HEK293 (cell line): ENCODE data around the gene CNDP2.

ENCODE experiments used
- TCF7L2 ChIP-seq: IDR thresholded peaks from 2 replicates; pipeline ENCODE4 v1.6.1; 2011; ENCODE audit warnings: low read depth, mild to moderate bottlenecking, inconsistent platforms, low read length, moderate library complexity, borderline replicate concordance
- TF ChIP-seq, protein P1 (sequence below): fragments of 450-650 bp; formaldehyde crosslinking; IDR thresholded peaks from 2 replicates; pipeline ENCODE4 v1.5.1; 2016; ENCODE audit warnings: missing biosample characterization, missing genetic modification characterization

DNA sequence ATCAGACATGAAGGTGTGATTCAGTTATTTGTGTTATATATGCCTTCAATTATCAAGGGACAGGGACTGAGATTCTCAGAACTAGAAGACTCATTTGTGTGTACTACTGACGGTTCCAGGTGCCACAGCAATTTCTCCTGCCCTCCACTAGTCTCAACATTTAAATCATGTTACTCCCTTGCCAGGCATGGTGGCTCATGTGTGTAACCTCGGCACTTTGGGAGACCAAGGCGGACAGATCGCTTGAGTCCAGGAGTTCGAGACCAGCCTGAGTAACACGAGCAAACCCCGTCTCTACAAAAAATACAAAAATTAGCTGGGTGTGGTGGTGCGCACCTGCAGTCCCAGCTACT, 1.1 kb downstream of the CNDP2 start:
- TF ChIP-seq, protein P1, sequence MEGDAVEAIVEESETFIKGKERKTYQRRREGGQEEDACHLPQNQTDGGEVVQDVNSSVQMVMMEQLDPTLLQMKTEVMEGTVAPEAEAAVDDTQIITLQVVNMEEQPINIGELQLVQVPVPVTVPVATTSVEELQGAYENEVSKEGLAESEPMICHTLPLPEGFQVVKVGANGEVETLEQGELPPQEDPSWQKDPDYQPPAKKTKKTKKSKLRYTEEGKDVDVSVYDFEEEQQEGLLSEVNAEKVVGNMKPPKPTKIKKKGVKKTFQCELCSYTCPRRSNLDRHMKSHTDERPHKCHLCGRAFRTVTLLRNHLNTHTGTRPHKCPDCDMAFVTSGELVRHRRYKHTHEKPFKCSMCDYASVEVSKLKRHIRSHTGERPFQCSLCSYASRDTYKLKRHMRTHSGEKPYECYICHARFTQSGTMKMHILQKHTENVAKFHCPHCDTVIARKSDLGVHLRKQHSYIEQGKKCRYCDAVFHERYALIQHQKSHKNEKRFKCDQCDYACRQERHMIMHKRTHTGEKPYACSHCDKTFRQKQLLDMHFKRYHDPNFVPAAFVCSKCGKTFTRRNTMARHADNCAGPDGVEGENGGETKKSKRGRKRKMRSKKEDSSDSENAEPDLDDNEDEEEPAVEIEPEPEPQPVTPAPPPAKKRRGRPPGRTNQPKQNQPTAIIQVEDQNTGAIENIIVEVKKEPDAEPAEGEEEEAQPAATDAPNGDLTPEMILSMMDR: no peak
- TF ChIP-seq TCF7L2: no peak
